T-cell (primary cell): ENCODE measurements around the gene GJA3. TPM values are rescaled to one million over a fixed set of nuclear protein-coding genes. Genes with fewer than 3 reads are reported as not detected.

Experiments
- ATAC-seq, 4 experiments: fragments of 200-7000 bp in 3 of 4; fragments of 150-1000 bp in 1 of 4; cut with Tn5 transposase; replicated peaks in 1 of 4; 1 replicate in 3 of 4; 2 replicates in 1 of 4; pipeline ENCODE4 v1.10.0; 2021; ENCODE audit warnings: moderate library complexity in 3 of 4, mild to moderate bottlenecking in 2 of 4, moderate number of reproducible peaks in 1 of 4
- CTCF ChIA-PET, 2 donors: fragments of 300-600 bp; sonication (Branson Sonifier 250); formaldehyde crosslinking; loops; one replicate each; lab custom pipeline; 2022; ENCODE audit warnings: antibody characterized with exemption in 2 of 2; lab: Charles Lee
- POLR2A ChIA-PET, 2 donors: fragments of 300-600 bp; sonication (Branson Sonifier 250); formaldehyde crosslinking; loops; one replicate each; lab custom pipeline; 2022; ENCODE audit warnings: antibody characterized with exemption in 2 of 2; lab: Charles Lee
- DNase-seq, 35 experiments: peaks; one replicate each; pipeline versions ENCODE4 v3.0.0 to v3.0.0-alpha.2; 2013 to 2023
- H3K27ac ChIP-seq: one replicate; pipeline ENCODE4 v1.5.1; 2013; ENCODE audit warnings: low read length
- H3K27me3 ChIP-seq, 2 experiments: replicated peaks in 1 of 2; 1 replicate in 1 of 2; 2 replicates in 1 of 2; pipeline versions ENCODE4 v1.6.1 to v1.7.0; 2013; ENCODE audit warnings: low read length in 1 of 2, mixed read lengths in 1 of 2; ENCODE audit not compliant: control insufficient read depth in 2 of 2, insufficient read depth in 2 of 2; ENCODE audit errors: extremely low read depth in 1 of 2
- H3K36me3 ChIP-seq, 2 donors: 1 replicate in 1 of 2; 2 replicates in 1 of 2; pipeline versions ENCODE4 v1.6.1 to v1.7.0; 2013; ENCODE audit warnings: low read length in 1 of 2; ENCODE audit not compliant: control insufficient read depth in 2 of 2, insufficient read depth in 1 of 2; ENCODE audit errors: extremely low read depth in 1 of 2
- H3K4me1 ChIP-seq, 2 experiments: 1 replicate in 1 of 2; 2 replicates in 1 of 2; pipeline versions ENCODE4 v1.6.1 to v1.7.0; 2013; ENCODE audit warnings: low read length in 2 of 2, mixed read lengths in 1 of 2; ENCODE audit not compliant: insufficient read depth in 2 of 2, control insufficient read depth in 1 of 2; ENCODE audit errors: extremely low read depth in 1 of 2
- H3K4me3 ChIP-seq, 2 donors: 1 replicate in 1 of 2; 2 replicates in 1 of 2; pipeline versions ENCODE4 v1.5.1 to v1.7.0; 2013; ENCODE audit warnings: mild to moderate bottlenecking in 2 of 2, low read length in 1 of 2, moderate library complexity in 1 of 2; ENCODE audit not compliant: control insufficient read depth in 1 of 2; ENCODE audit errors: extremely low read depth in 1 of 2
- H3K9me3 ChIP-seq: 2 replicates; pipeline ENCODE4 v1.7.0; 2013
- H3K27ac Mint-ChIP-seq, 2 donors: one replicate each; pipeline ENCODE4 v1.8.0; 2020 to 2021; ENCODE audit warnings: mild to moderate bottlenecking in 2 of 2, mixed read lengths in 2 of 2
- H3K27me3 Mint-ChIP-seq, 2 donors: one replicate each; pipeline ENCODE4 v1.8.0; 2021 to 2022; ENCODE audit warnings: mixed read lengths in 2 of 2
- H3K36me3 Mint-ChIP-seq: one replicate; pipeline ENCODE4 v1.8.0; 2021; ENCODE audit warnings: mixed read lengths
- H3K4me1 Mint-ChIP-seq, 3 donors: one replicate each; pipeline ENCODE4 v1.8.0; 2020 to 2022; ENCODE audit warnings: mixed read lengths in 3 of 3, mild to moderate bottlenecking in 1 of 3
- H3K4me3 Mint-ChIP-seq, 3 donors: one replicate each; pipeline ENCODE4 v1.8.0; 2020 to 2022; ENCODE audit warnings: mild to moderate bottlenecking in 3 of 3, mixed read lengths in 3 of 3, moderate library complexity in 3 of 3
- H3K9me3 Mint-ChIP-seq, 3 donors: one replicate each; pipeline ENCODE4 v1.8.0; 2020 to 2022; ENCODE audit warnings: mixed read lengths in 3 of 3
- WGBS: methylation state at CpG from one replicate; pipeline ENCODE4 v1.1.5; 2013; ENCODE audit warnings: missing lambda C conversion rate; ENCODE audit not compliant: insufficient coverage; 5-methylcytosine and 5-hydroxymethylcytosine counted together
- total RNA-seq, 35 experiments: library from RNA in 6 of 35; stranded (reverse) in 6 of 35; fragments of 120-200 nt in 1 of 35; gene quantifications; one replicate each; pipeline versions ENCODE4 v1.2.1 to v1.2.4 and lab custom pipeline; 2013 to 2026

GJA3 gene
- total RNA-seq, 5 donors from 2014 or later (not counting 1 experiment from before 2014, with no cell fraction given) = 0.10 to 0.93 (median 0.42) TPM

DNA sequence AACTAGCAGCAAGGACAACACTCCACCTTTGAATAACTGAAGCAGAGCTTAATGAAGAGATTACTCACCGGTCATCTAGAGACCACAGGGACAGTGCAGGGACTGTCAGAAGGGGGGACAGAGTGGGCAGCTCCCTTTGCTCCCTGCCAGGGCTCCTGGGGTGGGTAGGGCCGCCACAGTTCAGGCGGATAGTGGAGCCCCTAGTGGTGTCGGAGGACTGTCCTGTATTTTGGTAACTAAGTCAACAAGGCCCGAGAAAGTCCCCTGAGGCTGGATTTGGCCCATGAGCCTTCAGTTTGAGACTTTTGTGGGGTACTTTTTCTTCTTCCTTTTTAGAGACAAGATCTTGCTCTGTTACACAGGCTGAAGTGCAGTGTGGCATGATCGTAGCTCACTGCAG, 44.6 kb downstream of the GJA3 start:
- peaks cover 18 to 20% (median 20%) of the 10 kb centered on the region in 3 donors for H3K4me1 Mint-ChIP-seq
- no peaks in the 10 kb centered on the region for H3K9me3 Mint-ChIP-seq
- DNase-seq = no peak
- peaks cover 3 to 26% of the 10 kb centered on the region in 2 experiments for H3K4me1 ChIP-seq
- no peak overlapping the region for H3K27ac ChIP-seq
- H3K4me3 ChIP-seq = no peak overlapping the region
- H3K9me3 ChIP-seq = no peaks in the 10 kb centered on the region
- no peak overlapping the region for H3K27ac Mint-ChIP-seq
- no peak for ATAC-seq
- H3K4me3 Mint-ChIP-seq = no peak overlapping the region
- peaks cover 0 to 12% of the 10 kb centered on the region in 2 experiments for H3K27me3 ChIP-seq
- peaks cover 5% of the 10 kb centered on the region in 2 donors for H3K27me3 Mint-ChIP-seq
- WGBS = 82% methylated on average over 5 of the region's 6 CpGs
- POLR2A ChIA-PET = no interaction called here
- CTCF ChIA-PET = interaction anchor here in 1 of 2 donors (0.6 kb wide), 1 partner anchor 83 kb away, joined by 3 read pairs; no protein-coding TSS in a partner anchor
- no peaks in the 10 kb centered on the region for H3K36me3 Mint-ChIP-seq
- H3K36me3 ChIP-seq = no peaks in the 10 kb centered on the region

DNA sequence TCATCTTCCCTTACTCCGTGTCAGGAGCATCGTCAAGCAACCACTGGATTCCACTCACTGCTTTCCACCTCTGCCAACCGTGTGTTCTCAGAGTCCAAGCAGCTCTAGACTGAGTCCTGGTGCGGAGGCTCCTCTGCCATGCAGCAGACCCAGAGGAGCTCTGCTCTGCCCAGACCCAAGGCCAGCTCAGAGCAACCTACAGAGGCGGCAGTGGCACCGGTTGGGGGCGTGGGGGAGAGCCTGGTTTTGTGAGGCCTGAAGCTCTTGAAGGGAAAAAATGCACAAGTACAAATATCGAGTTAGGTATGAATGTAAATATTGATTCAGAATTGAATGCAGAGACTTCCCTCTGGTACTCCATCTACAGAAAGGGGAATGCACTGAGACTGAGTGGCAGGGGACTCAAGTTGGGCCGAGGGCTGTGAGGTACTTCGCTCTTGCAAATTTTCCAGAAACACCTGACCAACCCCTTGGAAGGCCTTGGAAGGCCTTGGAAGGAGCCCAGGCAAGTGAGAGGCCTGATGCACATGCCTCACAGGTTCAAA, 46.7 kb downstream of the GJA3 start:
- Histone ChIP-seq H3K27ac (no peak overlapping the region), H3K9me3 (no peaks in the 10 kb centered on the region), H3K4me1 (peaks cover 0 to 10% of the 10 kb centered on the region in 2 experiments), H3K27me3 (peaks cover 0 to 12% of the 10 kb centered on the region in 2 experiments), H3K4me3 (no peak overlapping the region), H3K36me3 (no peaks in the 10 kb centered on the region)
- POLR2A ChIA-PET = no interaction called here
- Mint-ChIP-seq H3K9me3 (no peaks in the 10 kb centered on the region), H3K4me1 (peaks cover 2 to 5% (median 3%) of the 10 kb centered on the region in 3 donors), H3K27me3 (peaks cover 5 to 6% of the 10 kb centered on the region in 2 donors), H3K4me3 (no peak overlapping the region), H3K36me3 (no peaks in the 10 kb centered on the region), H3K27ac (no peak overlapping the region)
- ATAC-seq = no peak
- 93% methylated on average over 4 of the region's 10 CpGs for WGBS
- CTCF ChIA-PET = no interaction called here
- DNase-seq = no peak

DNA sequence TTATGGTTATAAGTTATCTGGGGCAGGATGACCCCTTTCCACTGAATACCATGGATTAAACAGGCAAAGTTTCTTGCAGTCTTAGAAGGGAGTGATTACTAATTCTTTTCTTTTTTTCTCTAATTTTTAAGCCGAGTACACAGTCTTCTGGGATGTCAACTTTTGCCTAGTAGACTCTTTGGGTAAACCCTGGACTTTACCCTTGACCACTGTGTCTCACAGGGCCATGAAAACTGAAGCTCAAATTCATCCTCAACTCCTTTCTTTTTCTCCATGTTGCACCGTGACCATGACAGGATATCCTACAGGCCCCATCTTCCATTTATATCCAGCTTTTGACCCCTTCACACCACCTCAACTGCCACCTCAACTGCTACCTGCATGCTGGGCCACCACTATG, 51.8 kb downstream of the GJA3 start:
- H3K27ac Mint-ChIP-seq = no peak overlapping the region
- POLR2A ChIA-PET = interaction anchor here in 1 of 2 donors (0.7 kb wide), 1 partner anchor 59 kb away, joined by 8 read pairs; no protein-coding TSS in a partner anchor
- CTCF ChIA-PET = interaction anchor here in 1 of 2 donors (0.6 kb wide), 1 partner anchor 795 kb away, joined by 4 read pairs; no protein-coding TSS in a partner anchor

DNA sequence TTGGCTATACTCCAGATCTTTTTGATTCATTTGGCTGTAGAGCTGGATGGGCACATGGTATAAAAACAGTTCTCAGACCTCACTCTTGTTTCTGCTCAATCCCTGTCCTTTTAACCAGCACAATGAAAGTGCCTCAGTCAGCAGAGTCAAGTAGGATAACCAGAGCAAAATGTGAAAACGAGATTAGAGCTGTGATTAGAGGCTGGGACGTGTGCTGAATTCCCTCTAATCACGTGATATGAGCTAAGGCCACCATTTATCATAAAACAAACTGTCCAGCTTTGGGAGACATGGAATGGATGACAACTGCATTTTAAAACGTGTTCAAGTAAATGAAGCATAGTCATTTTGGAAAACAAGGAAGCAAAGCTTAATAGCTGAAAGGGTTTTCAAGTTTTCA, 54.1 kb downstream of the GJA3 start:
- POLR2A ChIA-PET = interaction anchor here in 1 of 2 donors (0.5 kb wide), 1 partner anchor 21 kb away, joined by 11 read pairs; no protein-coding TSS in a partner anchor
- Mint-ChIP-seq H3K36me3 (no peaks in the 10 kb centered on the region), H3K4me3 (no peak overlapping the region), H3K4me1 (no peaks in the 10 kb centered on the region), H3K27ac (no peak overlapping the region), H3K27me3 (peaks cover 24 to 43% of the 10 kb centered on the region in 2 donors), H3K9me3 (no peaks in the 10 kb centered on the region)
- Histone ChIP-seq H3K27ac (no peak overlapping the region), H3K27me3 (peaks cover 0 to 34% of the 10 kb centered on the region in 2 experiments), H3K4me1 (no peaks in the 10 kb centered on the region), H3K4me3 (no peak overlapping the region), H3K36me3 (no peaks in the 10 kb centered on the region), H3K9me3 (no peaks in the 10 kb centered on the region)
- DNase-seq (no peak), ATAC-seq (no peak)
- WGBS = 40% methylated on average over 1 of the region's 4 CpGs
- CTCF ChIA-PET = interaction anchor here (0.5 to 0.6 kb wide), 2 partner anchors 28 to 78 kb away, joined by 3 read pairs; no protein-coding TSS in a partner anchor

More for the DNA sequence above, 51.8 kb downstream of the GJA3 start:
- peaks cover 0 to 26% of the 10 kb centered on the region in 2 experiments for H3K27me3 ChIP-seq
- H3K4me3 Mint-ChIP-seq = no peak overlapping the region
- H3K9me3 ChIP-seq = no peaks in the 10 kb centered on the region
- H3K4me3 ChIP-seq = no peak overlapping the region
- no peaks in the 10 kb centered on the region for H3K36me3 Mint-ChIP-seq
- H3K27ac ChIP-seq = no peak overlapping the region
- no peaks in the 10 kb centered on the region for H3K9me3 Mint-ChIP-seq
- ATAC-seq (no peak), DNase-seq (no peak)
- H3K36me3 ChIP-seq = no peaks in the 10 kb centered on the region
- 83% methylated on average over 2 of the region's 2 CpGs for WGBS
- H3K4me1 ChIP-seq = no peaks in the 10 kb centered on the region
- H3K27me3 Mint-ChIP-seq = peaks cover 16 to 25% of the 10 kb centered on the region in 2 donors
- H3K4me1 Mint-ChIP-seq = no peaks in the 10 kb centered on the region

DNA sequence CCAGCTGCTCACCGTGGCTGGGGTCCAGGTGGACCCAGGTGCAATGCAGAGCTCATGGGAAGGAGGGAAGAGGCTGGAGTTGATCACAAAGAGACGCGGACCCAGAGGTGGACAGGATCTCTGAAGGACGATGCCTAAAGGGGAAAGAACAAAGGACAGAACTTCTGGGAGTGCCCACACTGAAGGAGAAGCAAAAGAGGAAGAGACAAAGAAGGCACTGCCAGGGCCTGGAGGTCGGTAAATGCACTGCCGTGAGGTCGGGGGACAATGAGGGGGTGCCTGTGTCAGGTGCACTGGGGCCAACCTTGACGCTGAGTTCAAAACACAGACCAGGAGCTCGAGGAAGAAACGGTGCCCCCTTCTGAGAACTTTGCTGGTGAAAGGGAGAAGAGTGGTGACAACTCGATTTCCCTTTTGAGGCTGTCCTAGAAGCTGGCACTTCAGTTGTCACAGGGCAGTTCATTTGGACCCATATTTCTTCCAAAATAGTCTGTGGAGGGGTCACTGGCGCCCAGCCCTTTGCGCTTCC, 55.6 kb downstream of the GJA3 start:
- no peaks in the 10 kb centered on the region for H3K4me1 ChIP-seq
- no peaks in the 10 kb centered on the region for H3K9me3 ChIP-seq
- no peak overlapping the region for H3K4me3 Mint-ChIP-seq
- ATAC-seq (no peak), DNase-seq (no peak)
- peaks cover 0 to 39% of the 10 kb centered on the region in 2 experiments for H3K27me3 ChIP-seq
- POLR2A ChIA-PET = no interaction called here
- H3K4me3 ChIP-seq = no peak overlapping the region
- H3K9me3 Mint-ChIP-seq = no peaks in the 10 kb centered on the region
- CTCF ChIA-PET = no interaction called here
- H3K27me3 Mint-ChIP-seq = peaks cover 37 to 49% of the 10 kb centered on the region in 2 donors
- H3K27ac ChIP-seq = no peak overlapping the region
- H3K4me1 Mint-ChIP-seq = no peaks in the 10 kb centered on the region
- no peak overlapping the region for H3K27ac Mint-ChIP-seq
- H3K36me3 ChIP-seq = no peaks in the 10 kb centered on the region
- H3K36me3 Mint-ChIP-seq = no peaks in the 10 kb centered on the region
- WGBS = 81% methylated on average over 13 of the region's 13 CpGs

DNA sequence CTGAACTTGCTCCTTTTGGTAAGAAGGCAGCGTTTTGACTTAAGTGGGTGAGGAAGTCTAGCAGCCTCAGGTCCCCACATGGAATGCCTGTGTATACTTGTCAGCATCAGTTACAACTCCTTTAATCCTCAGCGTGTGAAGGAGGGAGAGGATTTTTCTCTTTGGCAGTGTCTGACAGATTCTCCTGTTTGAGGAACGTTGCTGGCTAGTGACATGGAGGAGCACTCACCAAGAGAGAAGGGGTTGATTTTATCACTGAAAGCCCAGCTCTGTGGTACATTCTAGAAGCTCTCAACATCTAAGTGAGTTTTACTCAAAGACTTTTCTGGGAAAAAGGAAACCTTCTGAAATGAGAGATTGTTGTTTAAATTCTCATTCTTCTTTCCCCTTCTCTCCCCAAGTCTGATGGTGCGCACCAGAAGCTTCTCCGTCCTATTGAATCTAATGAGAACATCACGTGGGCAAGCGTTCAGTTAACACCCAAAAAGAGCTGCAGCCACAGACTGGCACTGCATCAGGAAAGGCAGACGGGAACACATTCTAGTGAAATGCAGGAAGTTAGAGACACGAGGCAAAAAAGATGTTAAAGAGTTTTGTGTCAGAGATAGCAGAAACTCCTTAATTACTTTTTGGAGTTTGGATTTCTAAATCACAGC, 58.2 kb downstream of the GJA3 start:
- H3K4me3 ChIP-seq = no peak overlapping the region
- POLR2A ChIA-PET = no interaction called here
- no peak for DNase-seq
- no peak overlapping the region for H3K27ac ChIP-seq
- no peak overlapping the region for H3K4me3 Mint-ChIP-seq
- H3K27ac Mint-ChIP-seq = no peak overlapping the region
- peaks cover 0 to 50% of the 10 kb centered on the region in 2 experiments for H3K27me3 ChIP-seq
- ATAC-seq = no peak
- CTCF ChIA-PET = no interaction called here
- H3K27me3 Mint-ChIP-seq = peaks cover 55 to 68% of the 10 kb centered on the region in 2 donors
- H3K36me3 Mint-ChIP-seq = no peaks in the 10 kb centered on the region
- no peaks in the 10 kb centered on the region for H3K9me3 ChIP-seq
- no peaks in the 10 kb centered on the region for H3K4me1 ChIP-seq
- H3K4me1 Mint-ChIP-seq = peaks cover 0 to 7% (median 0%) of the 10 kb centered on the region in 3 donors
- no peaks in the 10 kb centered on the region for H3K36me3 ChIP-seq
- 52% methylated on average over 4 of the region's 9 CpGs for WGBS
- no peaks in the 10 kb centered on the region for H3K9me3 Mint-ChIP-seq
